ENCODE results near the gene LPP. TPM values are rescaled to one million over a fixed set of nuclear protein-coding genes. Genes with fewer than 3 reads are reported as not detected.

The LPP gene
- total RNA-seq, 4 donors from 2014 or later = 1,872 to 3,079 (median 2,300) TPM

DNA sequence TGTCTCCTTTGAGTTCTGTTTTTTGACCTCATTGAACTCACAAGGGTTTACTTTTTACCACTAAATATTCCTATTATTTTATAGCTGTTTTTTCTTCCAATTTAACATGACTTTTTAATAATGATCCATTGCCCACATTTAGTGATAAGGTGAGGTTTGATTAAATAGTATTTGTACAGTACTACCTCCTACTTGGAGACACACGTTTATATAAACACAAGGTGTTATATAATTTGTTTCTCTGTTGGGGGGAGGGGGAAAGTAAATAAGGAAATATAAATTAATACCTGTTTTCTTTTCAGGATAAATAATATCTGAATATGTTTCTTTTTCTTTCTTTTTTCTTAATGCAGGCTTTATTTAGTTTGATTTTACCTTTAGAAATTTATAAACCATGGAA, 281.3 kb downstream of the LPP start:
- no peak overlapping the region for H3K4me3 ChIP-seq
- H3K27me3 ChIP-seq = no peaks in the 10 kb centered on the region
- no peak overlapping the region for H3K27ac ChIP-seq (replicated peaks in 1 of 4)
- H3K36me3 ChIP-seq = peaks cover 0 to 7% (median 2%) of the 10 kb centered on the region in 4 donors
- no peaks in the 10 kb centered on the region for H3K9me3 ChIP-seq
- no peak for DNase-seq (ENCODE audit: extremely low spot score)
- peaks cover 36 to 95% (median 86%) of the 10 kb centered on the region in 4 donors for H3K4me1 ChIP-seq
- intact Hi-C loops (cut with DNase I) = no loop called here
- WGBS = 56% methylated on average over 1 of the region's 1 CpG
- TF ChIP-seq POLR2A (IDR thresholded peaks at IDR 0.05; ENCODE audit: low read depth) (no peak), POLR2AphosphoS5 (IDR thresholded peaks at IDR 0.05) (no peak), EP300 (IDR thresholded peaks at IDR 0.05) (no peak)
- TF ChIP-seq, protein P1, sequence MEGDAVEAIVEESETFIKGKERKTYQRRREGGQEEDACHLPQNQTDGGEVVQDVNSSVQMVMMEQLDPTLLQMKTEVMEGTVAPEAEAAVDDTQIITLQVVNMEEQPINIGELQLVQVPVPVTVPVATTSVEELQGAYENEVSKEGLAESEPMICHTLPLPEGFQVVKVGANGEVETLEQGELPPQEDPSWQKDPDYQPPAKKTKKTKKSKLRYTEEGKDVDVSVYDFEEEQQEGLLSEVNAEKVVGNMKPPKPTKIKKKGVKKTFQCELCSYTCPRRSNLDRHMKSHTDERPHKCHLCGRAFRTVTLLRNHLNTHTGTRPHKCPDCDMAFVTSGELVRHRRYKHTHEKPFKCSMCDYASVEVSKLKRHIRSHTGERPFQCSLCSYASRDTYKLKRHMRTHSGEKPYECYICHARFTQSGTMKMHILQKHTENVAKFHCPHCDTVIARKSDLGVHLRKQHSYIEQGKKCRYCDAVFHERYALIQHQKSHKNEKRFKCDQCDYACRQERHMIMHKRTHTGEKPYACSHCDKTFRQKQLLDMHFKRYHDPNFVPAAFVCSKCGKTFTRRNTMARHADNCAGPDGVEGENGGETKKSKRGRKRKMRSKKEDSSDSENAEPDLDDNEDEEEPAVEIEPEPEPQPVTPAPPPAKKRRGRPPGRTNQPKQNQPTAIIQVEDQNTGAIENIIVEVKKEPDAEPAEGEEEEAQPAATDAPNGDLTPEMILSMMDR (IDR thresholded peaks at IDR 0.05) = no peak

DNA sequence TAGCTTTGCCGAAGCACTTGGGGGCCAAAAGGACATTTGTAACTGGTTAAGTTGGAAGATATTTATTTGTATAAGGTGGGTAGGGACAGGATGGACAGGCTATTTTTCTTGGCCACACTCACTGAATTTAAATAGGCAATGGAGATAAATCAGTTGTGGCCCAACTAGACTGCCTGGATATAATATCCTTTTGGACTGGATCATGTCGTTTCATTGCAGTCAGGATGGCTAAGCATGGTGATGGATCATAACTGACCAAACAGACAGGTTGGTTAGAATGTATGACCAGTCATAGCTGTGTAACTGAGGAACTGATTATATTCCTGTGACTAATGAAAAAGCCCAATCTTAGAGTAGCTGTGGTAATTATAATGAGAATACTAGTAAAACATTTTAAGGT, 284.0 kb downstream of the LPP start:
- Histone ChIP-seq H3K36me3 (peaks cover 0 to 24% (median 3%) of the 10 kb centered on the region in 4 donors), H3K27me3 (no peaks in the 10 kb centered on the region), H3K4me1 (peaks cover 26 to 84% (median 70%) of the 10 kb centered on the region in 4 donors), H3K4me3 (no peak overlapping the region), H3K9me3 (no peaks in the 10 kb centered on the region), H3K27ac (replicated peaks in 1 of 4) (peak overlapping the region in 1 of 4 donors; percentile 37)
- TF ChIP-seq, protein P1 (IDR thresholded peaks at IDR 0.05) = no peak
- TF ChIP-seq EP300 (IDR thresholded peaks at IDR 0.05) (no peak), POLR2A (IDR thresholded peaks at IDR 0.05; ENCODE audit: low read depth) (no peak), POLR2AphosphoS5 (IDR thresholded peaks at IDR 0.05) (no peak)
- WGBS = 50% methylated on average over 2 of the region's 2 CpGs
- no peak for DNase-seq (ENCODE audit: extremely low spot score)
- intact Hi-C loops (cut with DNase I) = no loop called here

DNA sequence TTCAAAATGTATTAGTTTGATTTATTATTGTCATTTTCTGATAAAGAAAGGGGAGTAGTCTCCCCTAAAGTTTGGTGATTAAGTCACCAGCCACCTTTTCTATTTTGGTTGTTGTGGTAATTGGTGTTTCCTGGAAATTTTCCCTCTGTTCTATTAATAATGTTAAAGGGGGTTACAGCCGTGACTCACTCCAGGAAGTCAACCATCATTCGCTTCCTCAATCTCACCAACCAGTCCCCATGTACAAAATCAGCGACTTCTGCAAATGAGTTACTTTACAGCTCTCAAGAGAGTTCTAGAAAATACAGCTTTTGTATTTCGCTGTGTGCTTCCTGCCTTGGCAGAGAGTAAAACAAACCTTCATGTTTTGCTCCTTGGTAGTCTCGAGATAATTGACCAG, 285.1 kb downstream of the LPP start:
- intact Hi-C loops (cut with DNase I) = no loop called here
- WGBS = 49% methylated on average over 5 of the region's 5 CpGs
- H3K4me1 ChIP-seq = peaks cover 23 to 77% (median 62%) of the 10 kb centered on the region in 4 donors

DNA sequence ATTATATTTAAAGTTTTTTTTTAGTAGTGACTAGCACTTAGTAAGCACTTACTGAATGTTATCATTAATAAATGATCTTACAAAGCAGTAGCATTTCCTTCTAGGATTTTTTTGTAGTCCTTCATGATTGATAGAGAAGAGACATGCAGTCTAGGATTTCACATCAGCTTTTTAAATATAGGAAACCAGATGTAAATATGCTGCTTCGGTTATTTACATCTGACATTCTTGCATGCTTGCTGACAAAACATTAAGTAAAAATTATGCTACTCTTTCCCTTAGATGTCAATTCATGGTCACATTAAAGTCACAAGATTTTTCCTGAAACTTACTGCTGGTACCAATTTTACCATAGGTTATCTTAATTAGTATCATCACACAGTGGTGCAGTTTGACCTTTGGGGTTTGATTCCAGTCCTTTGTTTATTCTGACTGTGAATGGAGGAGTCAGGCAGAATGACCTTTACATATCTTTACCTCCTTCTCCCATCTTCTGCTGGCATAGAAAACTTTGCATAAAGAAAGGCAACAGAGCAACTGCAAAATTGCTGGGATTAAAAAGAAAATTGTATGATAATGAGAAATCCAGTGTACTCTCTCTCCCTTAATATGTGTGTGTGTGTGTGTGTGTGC, 286.5 kb downstream of the LPP start:
- H3K4me1 ChIP-seq = peaks cover 23 to 64% (median 55%) of the 10 kb centered on the region in 4 donors
- no peaks in the 10 kb centered on the region for H3K27me3 ChIP-seq
- WGBS = 62% methylated on average over 1 of the region's 1 CpG
- no peaks in the 10 kb centered on the region for H3K9me3 ChIP-seq
- TF ChIP-seq POLR2AphosphoS5 (IDR thresholded peaks at IDR 0.05) = peak in 1 of 2 donors; percentile 2
- TF ChIP-seq POLR2A (IDR thresholded peaks at IDR 0.05; ENCODE audit: low read depth) = no peak
- DNase-seq (ENCODE audit: extremely low spot score) = no peak
- peak overlapping the region in 1 of 4 donors; percentile 64 for H3K27ac ChIP-seq (replicated peaks in 1 of 4)
- no peak overlapping the region for H3K4me3 ChIP-seq
- intact Hi-C loops (cut with DNase I) = no loop called here
- H3K36me3 ChIP-seq = peaks cover 0 to 33% (median 7%) of the 10 kb centered on the region in 4 donors

More for the DNA sequence above, 285.1 kb downstream of the LPP start:
- no peak for DNase-seq (ENCODE audit: extremely low spot score)
- peak overlapping the region in 2 of 4 donors; percentile 22 to 64 for H3K27ac ChIP-seq (replicated peaks in 1 of 4)
- H3K27me3 ChIP-seq = no peaks in the 10 kb centered on the region
- peak; percentile 30 to 33 for TF ChIP-seq POLR2AphosphoS5 (IDR thresholded peaks at IDR 0.05)
- TF ChIP-seq EP300 (IDR thresholded peaks at IDR 0.05) = no peak
- TF ChIP-seq POLR2A (IDR thresholded peaks at IDR 0.05; ENCODE audit: low read depth) = no peak
- TF ChIP-seq, protein P1 (IDR thresholded peaks at IDR 0.05) = no peak
- peaks cover 0 to 33% (median 7%) of the 10 kb centered on the region in 4 donors for H3K36me3 ChIP-seq
- no peak overlapping the region for H3K4me3 ChIP-seq
- no peaks in the 10 kb centered on the region for H3K9me3 ChIP-seq

DNA sequence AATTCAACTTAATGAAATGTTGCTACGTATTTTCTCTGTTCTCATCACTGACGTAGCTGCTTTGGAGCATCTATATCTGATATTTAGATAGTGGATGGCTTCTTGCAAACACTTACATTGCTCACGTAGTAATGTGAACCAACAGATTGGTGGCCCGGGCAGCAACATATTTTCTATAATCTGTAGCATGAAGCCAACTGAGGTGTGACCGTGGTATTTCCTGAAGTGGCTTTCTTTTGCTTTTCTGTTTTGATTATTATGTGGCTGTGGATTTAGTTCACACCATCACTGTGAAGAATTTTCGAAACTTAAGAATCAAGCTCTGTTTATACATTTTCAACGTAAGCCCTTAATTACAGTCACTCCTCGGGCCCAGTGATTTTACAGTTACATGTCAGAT, 288.5 kb downstream of the LPP start:
- Histone ChIP-seq H3K4me3 (no peak overlapping the region), H3K4me1 (peaks cover 23 to 50% (median 40%) of the 10 kb centered on the region in 4 donors), H3K9me3 (no peaks in the 10 kb centered on the region), H3K36me3 (peaks cover 0 to 28% (median 7%) of the 10 kb centered on the region in 4 donors), H3K27ac (replicated peaks in 1 of 4) (no peak overlapping the region), H3K27me3 (no peaks in the 10 kb centered on the region)
- 81% methylated on average over 8 of the region's 8 CpGs for WGBS
- TF ChIP-seq POLR2A (IDR thresholded peaks at IDR 0.05; ENCODE audit: low read depth) (no peak), POLR2AphosphoS5 (IDR thresholded peaks at IDR 0.05) (no peak), EP300 (IDR thresholded peaks at IDR 0.05) (no peak)
- TF ChIP-seq, protein P1 (IDR thresholded peaks at IDR 0.05) = no peak
- no peak for DNase-seq (ENCODE audit: extremely low spot score)
- intact Hi-C loops (cut with DNase I) = no loop called here
